HG03060 (cell line): ENCODE results near the gene PHF11.

ENCODE experiments used
- ATAC-seq: cut with Tn5 transposase; IDR thresholded peaks from one replicate; pipeline ENCODE4 v1.9.1; 2021; ENCODE audit warnings: low read depth, moderate number of reproducible peaks; ENCODE audit not compliant: unreplicated experiment

The PHF11 gene

DNA sequence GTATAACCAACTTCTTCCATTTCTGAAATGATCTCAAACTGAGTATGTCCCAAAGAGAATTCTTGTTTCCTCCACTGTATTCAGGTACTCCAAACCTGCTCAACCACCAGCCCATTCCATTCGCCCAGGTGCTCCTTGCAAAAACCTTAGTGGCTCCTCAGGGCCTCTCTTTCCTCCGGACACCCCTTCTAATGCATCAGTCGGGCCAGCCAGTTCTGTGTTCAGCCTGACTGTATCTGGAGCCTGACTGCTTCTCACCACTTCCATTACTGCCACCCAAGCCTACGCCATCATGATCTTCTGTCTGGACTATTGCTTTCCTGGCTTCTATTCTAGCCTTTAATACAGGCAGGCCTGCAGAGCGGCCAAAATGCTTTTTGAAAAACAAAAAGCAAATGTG lies 1.5 kb downstream of the PHF11 start:
- ATAC-seq: no peak

GRCh38 chr13:49498206-49498605 lies 2.5 kb downstream of the PHF11 start:
- ATAC-seq: no peak

- ATAC-seq: no peak
Observed at GRCh38 chr13:49499889-49500660, 4.3 kb downstream of the PHF11 start.

DNA sequence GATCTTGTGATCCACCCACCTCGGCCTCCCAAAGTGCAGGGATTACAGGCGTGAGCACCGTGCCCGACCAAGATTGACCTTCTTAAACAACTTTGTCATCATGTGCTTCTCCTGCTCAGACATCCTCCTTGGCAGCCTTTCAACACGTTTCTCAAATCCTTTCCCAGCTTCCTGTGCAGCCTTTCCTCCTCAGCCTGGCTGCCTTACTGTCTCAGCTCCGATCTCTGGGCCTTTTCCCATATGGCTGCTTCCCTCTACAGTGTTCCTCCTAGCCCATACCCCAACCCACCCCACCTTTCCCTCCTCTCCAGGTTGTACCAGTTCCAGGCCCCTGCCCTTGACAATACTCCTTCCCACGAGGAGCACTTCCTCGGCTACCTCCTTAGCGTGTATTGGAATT lies 7.2 kb downstream of the PHF11 start:
- no peak for ATAC-seq

- ATAC-seq: no peak
Observed at GRCh38 chr13:49503951-49504350, 8.2 kb downstream of the PHF11 start.

GRCh38 chr13:49512578-49512977 lies 16.8 kb downstream of the PHF11 start:
- no peak for ATAC-seq

- no peak for ATAC-seq
Observed at GRCh38 chr13:49516467-49516866, 20.7 kb downstream of the PHF11 start.

DNA sequence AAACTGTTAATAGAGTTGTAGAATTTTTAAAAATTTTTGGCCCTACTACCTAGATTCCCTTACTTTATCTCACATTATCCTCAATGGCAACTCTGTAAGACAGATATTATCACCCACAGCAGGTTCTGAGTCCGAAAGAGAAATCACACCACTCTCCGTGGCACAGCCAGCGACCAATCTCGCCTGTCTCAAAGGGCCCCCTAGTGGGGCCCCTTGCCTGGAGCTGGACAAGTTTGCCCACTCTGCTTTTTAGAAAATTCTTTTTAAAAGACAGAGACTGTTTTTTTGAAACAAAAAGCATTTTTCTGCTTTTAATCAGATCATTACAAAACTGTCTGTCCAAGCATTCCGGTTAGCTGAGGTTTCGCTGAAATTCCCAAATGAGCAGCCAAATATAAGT lies 21.7 kb downstream of the PHF11 start:
- ATAC-seq: no peak

DNA sequence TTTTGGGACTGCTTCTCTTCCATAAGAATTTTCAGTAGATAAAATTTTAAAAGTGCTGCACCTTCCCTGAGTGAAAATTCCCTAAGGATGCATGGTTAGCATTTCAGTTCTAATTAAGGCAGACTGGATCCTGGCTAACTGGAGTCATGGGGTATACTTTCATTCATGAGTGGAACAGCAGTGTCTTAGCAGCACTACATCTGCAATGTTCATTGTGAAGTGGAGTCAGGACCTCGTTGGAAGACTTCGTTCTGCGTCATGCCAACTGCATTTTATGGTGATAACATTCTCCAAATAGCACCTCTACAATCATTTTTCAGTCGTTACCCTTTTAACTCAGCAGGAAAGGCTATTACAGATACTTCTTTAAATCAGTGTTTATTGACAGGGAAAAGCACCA lies 25.5 kb downstream of the PHF11 start:
- ATAC-seq: no peak

GRCh38 chr13:49524740-49525501 lies 29.2 kb downstream of the PHF11 start:
- ATAC-seq: no peak

GRCh38 chr13:49527123-49527522 lies 31.4 kb downstream of the PHF11 start:
- no peak for ATAC-seq

GRCh38 chr13:49528161-49528560 lies 32.4 kb downstream of the PHF11 start:
- ATAC-seq: no peak

DNA sequence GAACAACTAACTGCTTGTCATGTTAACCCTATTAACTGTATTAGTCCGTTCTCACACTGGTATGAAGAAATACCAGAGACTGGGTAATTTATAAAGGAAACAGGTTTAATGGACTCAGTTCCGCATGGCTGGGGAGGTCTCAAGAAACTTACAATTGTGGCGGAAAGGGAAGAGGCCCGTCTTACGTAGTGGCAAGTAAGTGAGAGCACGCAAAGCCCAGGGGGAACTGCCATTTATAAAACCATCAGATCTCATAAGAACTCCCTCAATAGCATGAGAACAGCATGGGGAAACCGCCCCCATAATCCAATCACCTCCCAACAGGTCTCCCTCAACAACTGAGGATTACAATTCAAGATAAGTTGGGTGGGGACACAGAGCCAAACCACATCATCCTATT lies 34.7 kb downstream of the PHF11 start:
- no peak for ATAC-seq

DNA sequence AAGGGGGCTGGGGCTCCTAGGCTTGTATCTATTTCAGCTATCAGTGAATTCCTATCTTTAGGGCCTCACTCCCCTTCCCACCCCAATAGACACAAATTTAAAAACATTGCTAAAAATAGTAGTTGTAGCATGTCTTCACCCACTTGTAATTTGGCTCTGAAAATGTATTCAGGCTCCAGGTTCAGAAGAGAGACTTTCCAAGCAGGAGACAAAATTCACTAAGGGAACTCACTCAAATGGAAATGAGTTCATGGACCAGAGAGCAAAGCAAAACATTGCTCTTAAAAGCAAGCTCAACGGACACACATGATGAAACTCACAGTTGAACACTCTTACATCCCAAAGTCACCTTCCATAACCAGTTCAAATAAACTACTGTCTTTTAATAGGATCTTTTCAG lies 36.8 kb downstream of the PHF11 start:
- no peak for ATAC-seq

DNA sequence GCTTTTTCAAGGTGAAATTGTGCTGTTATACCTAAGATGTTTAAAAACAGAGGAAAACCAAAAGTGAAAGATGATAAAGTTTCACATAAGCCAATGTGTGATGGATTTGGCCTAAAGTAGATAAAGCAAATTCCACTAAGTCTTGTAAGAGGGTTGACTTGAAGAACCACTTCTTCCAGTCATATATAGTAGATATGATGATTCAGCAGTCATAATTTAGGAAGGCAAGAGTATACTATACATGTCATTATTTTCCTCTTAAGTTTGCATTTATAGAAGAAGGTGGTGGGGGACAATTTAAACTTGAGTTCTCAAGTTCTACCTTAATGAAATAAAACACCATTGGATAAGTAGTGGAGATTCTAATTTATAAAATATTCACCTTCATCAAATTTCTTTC lies 37.3 kb downstream of the PHF11 start:
- no peak for ATAC-seq

DNA sequence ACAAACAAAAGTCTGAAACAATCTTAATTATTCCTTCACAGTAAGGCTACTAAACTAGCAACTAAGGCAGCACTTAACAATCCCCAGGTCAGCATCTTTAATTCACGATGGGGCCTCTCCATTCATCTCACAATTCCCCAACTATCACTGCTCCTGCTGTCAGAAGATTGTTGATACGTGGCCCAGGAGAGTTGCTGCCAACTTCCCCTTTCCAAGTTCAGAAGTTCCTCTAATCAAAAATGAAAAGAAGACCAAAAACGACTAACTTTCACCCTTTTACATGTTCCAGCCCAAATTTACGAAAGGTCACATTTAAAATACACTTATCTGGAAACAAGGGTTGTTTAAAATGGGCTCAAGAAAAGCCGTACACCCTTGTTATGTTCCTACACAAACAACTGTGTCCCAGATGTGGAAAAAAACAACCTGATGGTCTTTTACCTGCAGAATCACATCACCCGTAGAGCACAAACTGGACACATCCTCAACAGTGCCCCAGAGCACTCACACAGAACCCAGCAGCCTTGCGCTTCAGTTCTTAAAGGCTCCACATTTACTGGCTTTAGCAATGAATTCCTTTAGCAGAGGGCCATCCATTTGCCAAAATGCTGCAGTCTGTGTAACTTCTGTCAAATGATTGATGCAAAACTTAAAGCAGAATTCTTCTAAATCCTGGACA lies 38.0 kb downstream of the PHF11 start:
- no peak for ATAC-seq

DNA sequence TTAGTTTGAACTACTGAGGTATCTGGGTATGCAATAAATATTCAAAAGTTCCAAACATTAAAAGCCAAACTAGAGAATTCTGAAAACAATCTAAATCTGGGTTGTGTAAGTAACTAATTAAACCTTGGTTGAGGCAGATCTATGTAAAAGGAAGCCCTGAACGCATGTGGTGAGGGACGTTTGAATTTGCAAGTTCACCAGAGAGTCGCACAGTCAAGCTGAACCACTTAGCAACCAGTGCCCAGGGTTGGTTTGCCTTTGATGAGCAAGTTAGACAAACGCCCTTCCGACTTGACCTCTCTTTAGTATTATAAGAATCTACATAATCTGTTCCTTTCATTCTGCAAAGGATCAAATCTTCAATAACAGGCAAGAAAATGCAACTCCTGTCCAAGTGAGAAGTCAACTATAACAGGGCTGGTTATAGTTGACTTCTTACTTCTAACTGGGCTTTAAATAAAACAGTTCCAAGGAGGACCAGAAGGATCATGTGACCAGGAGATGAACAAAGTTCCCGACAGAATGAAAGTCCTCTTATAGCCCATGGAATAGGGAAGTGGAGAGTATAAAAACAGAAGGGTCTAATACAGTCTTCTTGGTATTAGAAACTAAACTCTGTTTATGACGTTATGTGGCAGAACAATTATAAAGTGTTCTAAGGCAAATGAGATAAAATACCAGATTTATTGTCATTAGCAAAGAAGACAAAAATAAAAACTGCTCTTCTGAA lies 40.6 kb downstream of the PHF11 start:
- no peak for ATAC-seq

DNA sequence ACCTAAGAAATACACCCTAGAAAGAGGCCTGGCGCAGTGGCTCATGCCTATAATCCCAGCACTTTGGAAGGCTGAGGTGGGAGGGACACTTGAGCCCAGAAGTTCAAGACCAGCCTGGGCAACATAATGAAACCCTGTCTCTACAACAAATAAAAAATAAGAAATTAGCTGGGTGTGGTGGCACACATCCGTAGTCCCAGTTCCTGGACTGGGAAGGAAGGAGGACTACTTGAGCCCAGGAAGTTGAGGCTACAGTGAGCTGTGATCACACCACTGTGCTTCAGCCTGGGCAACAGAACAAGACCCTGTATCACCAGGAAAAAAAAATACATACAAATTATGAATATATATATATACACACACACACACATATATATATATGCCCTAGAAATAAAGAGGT lies 42.7 kb downstream of the PHF11 start:
- no peak for ATAC-seq

DNA sequence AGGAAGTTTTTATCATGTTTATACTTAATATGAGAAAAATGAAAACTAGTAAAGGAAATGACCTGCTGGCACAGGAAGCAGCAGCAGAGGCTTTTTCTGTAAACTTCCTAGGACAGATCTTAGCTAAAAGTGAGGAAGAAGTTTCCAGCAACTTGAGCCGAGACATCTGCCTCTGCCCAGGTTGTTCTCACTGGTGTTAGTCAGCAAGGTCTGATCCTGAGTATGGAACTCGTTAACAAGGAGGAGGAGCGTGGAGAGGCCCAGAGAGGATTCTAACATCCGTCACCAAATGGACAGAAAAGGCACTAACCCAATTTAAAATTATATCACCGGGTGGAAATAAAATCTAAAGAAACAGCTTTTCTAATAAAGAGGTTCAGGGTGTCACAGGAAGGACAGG lies 43.6 kb downstream of the PHF11 start:
- no peak for ATAC-seq

- ATAC-seq: no peak
Observed at GRCh38 chr13:49539746-49540145, 44.0 kb downstream of the PHF11 start.

GRCh38 chr13:49540552-49540951 lies 44.8 kb downstream of the PHF11 start:
- ATAC-seq: no peak
